Measurements from ENCODE around the gene CTDNEP1. TPM values are rescaled to one million over a fixed set of nuclear protein-coding genes. Genes with fewer than 3 reads are reported as not detected.

Gene CTDNEP1
- total RNA-seq, 1 donor from 2014 or later: 105 TPM

GRCh38 chr17:7254511-7254910 lies 3.0 kb upstream of the CTDNEP1 start:
- no peak for TF ChIP-seq CTCF (IDR thresholded peaks at IDR 0.05; ENCODE audit: borderline replicate concordance)
- Histone ChIP-seq H3K36me3 (peaks cover 58% of the 10 kb centered on the region), H3K4me3 (no peak overlapping the region), H3K27ac (replicated peaks) (no peak overlapping the region), H3K27me3 (ENCODE audit: low read depth) (no peaks in the 10 kb centered on the region), H3K4me1 (peaks cover 35% of the 10 kb centered on the region), H3K9me3 (replicated peaks) (no peaks in the 10 kb centered on the region)
- DNase-seq: no peak
- intact Hi-C loops (cut with micrococcal nuclease): no loop called here

- intact Hi-C loops (cut with micrococcal nuclease): no loop called here
- Histone ChIP-seq H3K4me3 (peak overlapping the region; percentile 99), H3K4me1 (peaks cover 49% of the 10 kb centered on the region), H3K36me3 (peaks cover 44% of the 10 kb centered on the region), H3K27ac (replicated peaks) (peak overlapping the region; percentile 99), H3K27me3 (ENCODE audit: low read depth) (no peaks in the 10 kb centered on the region), H3K9me3 (replicated peaks) (no peaks in the 10 kb centered on the region)
- DNase-seq: no peak
- no peak for TF ChIP-seq CTCF (IDR thresholded peaks at IDR 0.05; ENCODE audit: borderline replicate concordance)
These were observed 1.5 kb upstream of the CTDNEP1 start for GRCh38 chr17:7253082-7253481.

- Histone ChIP-seq H3K36me3 (peaks cover 38% of the 10 kb centered on the region), H3K9me3 (replicated peaks) (no peaks in the 10 kb centered on the region), H3K27me3 (ENCODE audit: low read depth) (no peaks in the 10 kb centered on the region), H3K4me1 (peaks cover 52% of the 10 kb centered on the region), H3K4me3 (peak within 1 kb of the TSS; percentile 99), H3K27ac (replicated peaks) (peak within 1 kb of the TSS; percentile 99)
- peak; percentile 30 for TF ChIP-seq CTCF (IDR thresholded peaks at IDR 0.05; ENCODE audit: borderline replicate concordance)
- intact Hi-C loops (cut with micrococcal nuclease): no loop called here
- DNase-seq: peak; percentile 95
These were observed 876 bp upstream of the CTDNEP1 start, which contains the start of gene ELP5 for GRCh38 chr17:7252176-7253043. Gene ELP5 (plus strand): TSS chr17:7252215. CDS start chr17:7252551, 336 bp downstream.

- peak overlapping the region; percentile 99 for H3K27ac ChIP-seq (replicated peaks)
- peaks cover 35% of the 10 kb centered on the region for H3K36me3 ChIP-seq
- no peaks in the 10 kb centered on the region for H3K9me3 ChIP-seq (replicated peaks)
- H3K4me1 ChIP-seq: peaks cover 52% of the 10 kb centered on the region
- no peaks in the 10 kb centered on the region for H3K27me3 ChIP-seq (ENCODE audit: low read depth)
- peak overlapping the region; percentile 99 for H3K4me3 ChIP-seq
- TF ChIP-seq CTCF (IDR thresholded peaks at IDR 0.05; ENCODE audit: borderline replicate concordance): no peak
- intact Hi-C loops (cut with micrococcal nuclease): no loop called here
- DNase-seq: peak; percentile 34
These were observed 573 bp downstream of the CTDNEP1 start for GRCh38 chr17:7250695-7251627.

GRCh38 chr17:7249830-7250229 lies 1.7 kb downstream of the CTDNEP1 start:
- intact Hi-C loops (cut with micrococcal nuclease): no loop called here
- H3K27me3 ChIP-seq (ENCODE audit: low read depth): no peaks in the 10 kb centered on the region
- H3K9me3 ChIP-seq (replicated peaks): no peaks in the 10 kb centered on the region
- no peak for TF ChIP-seq CTCF (IDR thresholded peaks at IDR 0.05; ENCODE audit: borderline replicate concordance)
- H3K36me3 ChIP-seq: peaks cover 35% of the 10 kb centered on the region
- DNase-seq: no peak
- peaks cover 52% of the 10 kb centered on the region for H3K4me1 ChIP-seq
- peak overlapping the region; percentile 99 for H3K4me3 ChIP-seq
- peak overlapping the region; percentile 99 for H3K27ac ChIP-seq (replicated peaks)

Data from left ventricle myocardium inferior (tissue), 1 donor.